ENCODE results near the gene TPPP.

GRCh38 chr5:622946-623522 lies 70.1 kb downstream of the TPPP start:
- TF ChIP-seq CTCF (IDR thresholded peaks at IDR 0.05) (no peak), POLR2A (IDR thresholded peaks at IDR 0.05) (no peak)

All from ovary (tissue), 3 donors.